ENCODE measurements around the gene COL25A1.
"Not testable (repeated sequence)": the region's sequence is repeated elsewhere in the genome, so short reads cannot be mapped to it uniquely, and the experiment has no call there.

The COL25A1 gene

GRCh38 chr4:108891896-108892590 lies 410.4 kb downstream of the COL25A1 start:
- DNase-seq, result no peak

GRCh38 chr4:108890484-108890881 lies 412.0 kb downstream of the COL25A1 start:
- DNase-seq, result no peak

- DNase-seq, result no peak
Observed at GRCh38 chr4:108889696-108890483, 412.6 kb downstream of the COL25A1 start.

- no peak for DNase-seq
Observed at GRCh38 chr4:108888769-108889168, 413.7 kb downstream of the COL25A1 start.

- DNase-seq, result no peak
Observed at GRCh38 chr4:108887034-108887433, 415.4 kb downstream of the COL25A1 start.

- no peak for DNase-seq
Observed at GRCh38 chr4:108885211-108885610, 417.2 kb downstream of the COL25A1 start.

GRCh38 chr4:108884596-108884995 lies 417.9 kb downstream of the COL25A1 start:
- DNase-seq, result no peak

GRCh38 chr4:108881986-108882385 lies 420.5 kb downstream of the COL25A1 start:
- no peak for DNase-seq

GRCh38 chr4:108881190-108881589 lies 421.3 kb downstream of the COL25A1 start:
- DNase-seq, result no peak

GRCh38 chr4:108878806-108879205 lies 423.7 kb downstream of the COL25A1 start:
- DNase-seq, result no peak

GRCh38 chr4:108877821-108878220 lies 424.6 kb downstream of the COL25A1 start:
- DNase-seq, result no peak

GRCh38 chr4:108874806-108875205 lies 427.7 kb downstream of the COL25A1 start:
- DNase-seq, result no peak

- not testable (repeated sequence) for DNase-seq
Observed at GRCh38 chr4:108869970-108870369, 432.5 kb downstream of the COL25A1 start.

GRCh38 chr4:108868606-108869227 lies 433.7 kb downstream of the COL25A1 start:
- DNase-seq, result no peak

- no peak for DNase-seq
Observed at GRCh38 chr4:108867476-108867875, 435.0 kb downstream of the COL25A1 start.

- no peak for DNase-seq
Observed at GRCh38 chr4:108861334-108861733, 441.1 kb downstream of the COL25A1 start.

- DNase-seq, result no peak
Observed at GRCh38 chr4:108854786-108855185, 447.7 kb downstream of the COL25A1 start.

GRCh38 chr4:108852691-108853090 lies 449.8 kb downstream of the COL25A1 start:
- no peak for DNase-seq

- DNase-seq, result no peak
Observed at GRCh38 chr4:108851366-108851765, 451.1 kb downstream of the COL25A1 start.

GRCh38 chr4:108850219-108850649 lies 452.2 kb downstream of the COL25A1 start:
- DNase-seq, result no peak

GRCh38 chr4:108849611-108850168 lies 452.8 kb downstream of the COL25A1 start:
- DNase-seq, result peak; percentile 20

- DNase-seq, result no peak
Observed at GRCh38 chr4:108846568-108846967, 455.9 kb downstream of the COL25A1 start.

- no peak for DNase-seq
Observed at GRCh38 chr4:108840426-108840975, 462.0 kb downstream of the COL25A1 start.

Measured in T1000 (cell line).